Stimulated activated naive B cell treated with anti-CD40 and anti-IgM and Interleukin-4, amounts not matched to agents 10 μg/mL and 1 μg/mL and 100 μg/mL, for 72 hours (primary cell): ENCODE data around the gene RAB33A.
"Not testable (repeated sequence)": the region's sequence is repeated elsewhere in the genome, so short reads cannot be mapped to it uniquely, and the experiment has no call there.

Experiments used
- ATAC-seq, 2 donors: fragments of 150-1000 bp; cut with Tn5 transposase; replicated peaks; 2 replicates each; pipeline ENCODE4 v1.10.0; 2021; ENCODE audit warnings: moderate library complexity in 1 of 2
- DNase-seq: peaks from one replicate; pipeline ENCODE4 v3.0.0; 2021
- H3K27ac Mint-ChIP-seq: one replicate; pipeline ENCODE4 v1.8.0; 2022; ENCODE audit warnings: mild to moderate bottlenecking, mixed read lengths
- H3K27me3 Mint-ChIP-seq, 2 donors: one replicate each; pipeline ENCODE4 v1.8.0; 2022; ENCODE audit warnings: mixed read lengths in 2 of 2
- H3K36me3 Mint-ChIP-seq, 2 donors: one replicate each; pipeline ENCODE4 v1.8.0; 2022; ENCODE audit warnings: mixed read lengths in 2 of 2, mild to moderate bottlenecking in 1 of 2
- H3K4me1 Mint-ChIP-seq, 2 donors: one replicate each; pipeline ENCODE4 v1.8.0; 2022; ENCODE audit warnings: mixed read lengths in 2 of 2, mild to moderate bottlenecking in 1 of 2
- H3K4me3 Mint-ChIP-seq, 2 donors: one replicate each; pipeline ENCODE4 v1.8.0; 2022; ENCODE audit warnings: mild to moderate bottlenecking in 2 of 2, mixed read lengths in 2 of 2, moderate library complexity in 1 of 2
- H3K9me3 Mint-ChIP-seq, 2 donors: one replicate each; pipeline ENCODE4 v1.8.0; 2022; ENCODE audit warnings: mixed read lengths in 2 of 2, mild to moderate bottlenecking in 1 of 2

Gene RAB33A

GRCh38 chrX:130231184-130231583 lies 59.4 kb downstream of the RAB33A start:
- H3K4me3 Mint-ChIP-seq, ATAC-seq, H3K9me3 Mint-ChIP-seq, H3K27me3 Mint-ChIP-seq, H3K4me1 Mint-ChIP-seq, H3K27ac Mint-ChIP-seq, DNase-seq: not testable (repeated sequence)
- peaks cover 8 to 12% of the 10 kb centered on the region in 2 donors for H3K36me3 Mint-ChIP-seq
